Measurements from ENCODE around the gene RHOBTB1.

The RHOBTB1 gene

DNA sequence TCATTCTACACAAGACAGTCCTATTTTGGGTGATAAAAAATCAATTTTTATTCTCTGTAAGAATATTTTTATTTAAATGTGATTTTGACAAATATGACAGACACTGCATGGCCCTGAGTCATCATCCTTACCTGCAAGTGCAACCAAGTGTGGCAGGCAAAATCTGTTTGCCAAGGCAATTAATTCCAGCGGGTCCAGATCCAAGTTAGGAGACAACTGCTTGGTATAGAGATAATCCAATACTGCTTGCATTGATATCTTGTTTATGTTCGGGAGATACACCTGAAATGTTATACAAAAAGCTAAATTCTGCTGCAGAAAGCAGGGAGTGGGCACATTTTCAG lies 66.2 kb downstream of the RHOBTB1 start:
- no peak overlapping the region for H3K27ac ChIP-seq
- TF ChIP-seq CTCF (IDR thresholded peaks at IDR 0.05), result no peak
- no peak for TF ChIP-seq ZFX (IDR thresholded peaks at IDR 0.05; ENCODE audit: borderline replicate concordance)

DNA sequence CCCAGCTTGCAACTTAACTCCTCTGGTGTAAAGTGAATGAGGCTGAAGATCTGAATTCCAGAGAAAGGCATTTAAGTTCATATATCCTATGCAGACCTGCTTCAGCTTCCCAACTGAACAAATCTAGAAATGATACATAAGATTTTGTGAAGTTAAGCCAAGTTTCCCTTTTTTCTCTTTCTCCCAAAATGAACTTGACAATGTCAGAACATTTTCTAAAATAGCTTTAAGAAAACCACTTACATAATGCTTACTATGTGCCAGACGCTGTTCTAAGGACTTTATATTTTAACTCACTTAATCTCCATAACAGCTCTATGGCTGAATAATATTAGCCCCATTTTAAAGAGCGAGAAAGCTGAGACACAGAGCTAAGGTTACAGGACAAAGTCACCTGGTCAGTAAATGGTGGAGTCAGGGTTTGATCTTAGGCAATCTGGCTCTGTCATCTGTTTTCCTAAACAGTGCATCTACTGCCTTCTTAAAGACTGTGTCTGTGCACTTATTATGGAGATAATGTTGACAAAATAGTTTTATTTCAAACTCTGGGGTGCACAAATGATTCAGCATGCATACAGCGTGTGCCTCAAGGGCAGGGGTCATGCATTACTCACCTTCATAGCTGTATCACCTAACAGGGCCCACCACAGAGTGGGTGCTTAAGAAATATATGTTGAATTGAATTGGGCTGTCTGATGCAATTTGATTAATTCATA lies 66.8 kb downstream of the RHOBTB1 start:
- no peak overlapping the region for H3K27ac ChIP-seq
- TF ChIP-seq ZFX (IDR thresholded peaks at IDR 0.05; ENCODE audit: borderline replicate concordance) (no peak), CTCF (IDR thresholded peaks at IDR 0.05) (no peak)

GRCh38 chr10:60873758-60874157 lies 70.2 kb downstream of the RHOBTB1 start:
- TF ChIP-seq ZFX (IDR thresholded peaks at IDR 0.05; ENCODE audit: borderline replicate concordance) (no peak), CTCF (IDR thresholded peaks at IDR 0.05) (no peak)

GRCh38 chr10:60872451-60872850 lies 71.5 kb downstream of the RHOBTB1 start:
- H3K27ac ChIP-seq, result no peak overlapping the region
- TF ChIP-seq ZFX (IDR thresholded peaks at IDR 0.05; ENCODE audit: borderline replicate concordance) (no peak), CTCF (IDR thresholded peaks at IDR 0.05) (no peak)

More at GRCh38 chr10:60873758-60874157, 70.2 kb downstream of the RHOBTB1 start:
- no peak overlapping the region for H3K27ac ChIP-seq

- no peak overlapping the region for H3K27ac ChIP-seq
- TF ChIP-seq ZFX (IDR thresholded peaks at IDR 0.05; ENCODE audit: borderline replicate concordance) (no peak), CTCF (IDR thresholded peaks at IDR 0.05) (no peak)
Measured at GRCh38 chr10:60871215-60871614, 72.8 kb downstream of the RHOBTB1 start.

- TF ChIP-seq CTCF (IDR thresholded peaks at IDR 0.05), result no peak
- TF ChIP-seq ZFX (IDR thresholded peaks at IDR 0.05; ENCODE audit: borderline replicate concordance), result no peak
- H3K27ac ChIP-seq, result no peak overlapping the region
Measured at GRCh38 chr10:60870803-60871202, 73.2 kb downstream of the RHOBTB1 start.

DNA sequence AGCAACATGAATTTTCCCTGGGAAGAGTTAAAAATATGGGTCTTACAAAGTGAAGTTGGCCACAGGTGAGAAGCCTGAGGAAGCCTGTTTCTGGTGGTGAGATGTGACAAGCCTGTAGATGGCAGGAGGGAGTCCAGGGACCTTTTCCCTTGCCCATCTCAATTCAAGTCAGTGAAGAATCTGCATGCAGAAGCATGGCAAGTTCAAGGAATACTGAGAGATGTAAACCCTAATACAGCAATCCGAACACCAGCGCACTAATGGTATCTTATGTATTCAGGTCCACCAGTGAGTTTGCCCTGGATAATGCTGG lies 73.6 kb downstream of the RHOBTB1 start:
- TF ChIP-seq CTCF (IDR thresholded peaks at IDR 0.05) (peak; percentile 27), ZFX (IDR thresholded peaks at IDR 0.05; ENCODE audit: borderline replicate concordance) (no peak)

More for the DNA sequence above, 73.6 kb downstream of the RHOBTB1 start:
- H3K27ac ChIP-seq, result no peak overlapping the region

Data from 22Rv1 (cell line).